Stimulated activated CD8-positive, alpha-beta memory T cell treated with anti-CD3 and anti-CD28 coated beads, Interleukin-15, amount 100 ng/mL, for 4 hours (primary cell): ENCODE measurements around the gene S100A11.
"Not testable (repeated sequence)": the region's sequence is repeated elsewhere in the genome, so short reads cannot be mapped to it uniquely, and the experiment has no call there.

ENCODE experiments used
- DNase-seq, 2 donors: peaks; one replicate each; pipeline ENCODE4 v3.0.0-alpha.2; 2020; ENCODE audit warnings: low read depth in 2 of 2

S100A11 gene

DNA sequence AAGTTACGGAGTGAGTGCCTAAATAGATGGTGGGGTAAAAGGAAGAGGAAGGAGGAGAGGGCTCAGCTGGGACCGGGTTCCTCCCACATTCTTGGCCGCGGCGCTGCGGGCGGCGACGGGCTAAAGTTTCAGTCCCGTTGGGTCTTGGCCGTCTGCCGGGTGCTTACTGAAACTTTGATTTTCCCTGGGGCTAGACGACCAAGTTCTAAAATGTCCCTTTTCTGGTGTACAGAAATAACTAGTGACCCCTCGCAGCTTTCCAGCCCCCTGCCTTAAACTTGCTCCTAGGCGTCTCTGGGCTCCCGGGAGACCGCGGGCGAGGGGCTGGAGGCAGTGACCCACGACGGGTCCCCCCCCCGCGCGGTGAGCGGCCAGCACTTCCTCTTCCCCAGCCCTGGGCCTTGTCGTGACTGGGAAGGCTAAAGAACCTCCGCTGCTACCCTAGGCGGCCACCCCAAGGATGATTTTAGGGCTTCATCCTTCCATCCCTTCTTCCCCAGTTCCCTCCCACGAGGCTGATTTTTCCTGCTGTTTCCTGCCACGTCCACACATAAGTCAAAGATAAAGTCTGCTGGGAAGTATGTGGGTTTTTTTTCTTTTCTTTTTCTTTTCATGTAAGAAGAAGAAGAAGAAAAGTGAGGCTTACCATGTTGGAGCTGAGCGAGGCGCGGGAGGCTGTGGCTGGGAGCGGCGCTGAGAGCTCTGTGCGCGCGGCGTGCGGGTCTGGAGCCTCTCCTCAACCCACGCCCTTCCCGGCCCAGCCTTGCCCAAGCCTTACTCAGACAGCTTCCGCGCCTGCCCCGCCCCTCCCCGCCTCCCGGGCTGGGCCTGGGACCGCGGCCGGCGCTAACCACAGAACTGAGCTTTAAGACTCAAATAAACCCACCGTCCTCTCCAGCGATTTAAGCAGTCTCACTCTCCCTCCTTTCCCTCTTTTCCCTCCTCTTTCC lies at the start of gene S100A11:
Gene S100A11 (minus strand): TSS at position 738 of the 950 bp plus-strand sequence. CDS start 89 bp downstream, at position 649.
- peak; percentile 41 to 52 for DNase-seq

DNA sequence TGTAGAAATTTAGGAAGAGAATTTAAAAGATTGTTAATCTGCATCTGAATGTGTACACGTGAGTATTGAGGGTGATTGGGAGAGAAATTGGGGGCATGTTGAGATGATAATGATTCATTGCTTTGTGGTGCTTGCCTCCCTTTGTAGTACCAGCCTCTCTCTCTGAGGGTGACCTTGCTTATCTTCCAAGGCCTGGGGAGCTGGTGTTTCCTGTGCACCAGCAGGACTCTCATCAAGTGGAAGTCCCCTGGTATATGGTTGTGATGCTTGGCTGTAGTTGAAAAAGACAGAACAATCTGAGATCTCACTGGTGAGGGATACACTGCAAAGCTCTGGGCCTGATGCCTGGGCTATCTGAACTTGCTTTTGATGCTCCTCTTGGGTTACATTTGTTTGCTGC lies 48.0 kb upstream of the S100A11 start:
- no peak for DNase-seq

- DNase-seq = not testable (repeated sequence)
These were observed 44.2 kb upstream of the S100A11 start for GRCh38 chr1:152081026-152081425.

DNA sequence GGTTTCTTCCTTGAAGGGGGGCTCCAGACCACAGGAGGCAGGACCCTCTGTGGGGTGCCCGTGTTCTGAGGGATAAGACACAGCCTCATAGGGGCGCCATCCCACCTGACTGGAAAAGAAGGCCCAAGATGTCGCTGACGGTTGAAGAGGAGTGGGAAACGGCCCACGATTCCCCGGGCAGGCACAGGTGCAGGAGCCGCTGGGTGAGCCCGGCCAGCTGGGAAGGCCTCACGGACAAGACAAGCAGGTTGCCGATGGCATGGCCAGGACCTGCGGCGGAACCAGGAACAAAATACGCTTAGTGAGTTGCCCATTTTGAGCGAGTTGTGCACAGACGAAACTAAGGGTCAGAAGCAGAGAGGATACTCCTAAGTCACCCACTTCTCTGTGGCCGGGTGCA lies 43.7 kb upstream of the S100A11 start:
- DNase-seq = not testable (repeated sequence)

- DNase-seq = no peak
These were observed 42.1 kb upstream of the S100A11 start for GRCh38 chr1:152078831-152079441.

DNA sequence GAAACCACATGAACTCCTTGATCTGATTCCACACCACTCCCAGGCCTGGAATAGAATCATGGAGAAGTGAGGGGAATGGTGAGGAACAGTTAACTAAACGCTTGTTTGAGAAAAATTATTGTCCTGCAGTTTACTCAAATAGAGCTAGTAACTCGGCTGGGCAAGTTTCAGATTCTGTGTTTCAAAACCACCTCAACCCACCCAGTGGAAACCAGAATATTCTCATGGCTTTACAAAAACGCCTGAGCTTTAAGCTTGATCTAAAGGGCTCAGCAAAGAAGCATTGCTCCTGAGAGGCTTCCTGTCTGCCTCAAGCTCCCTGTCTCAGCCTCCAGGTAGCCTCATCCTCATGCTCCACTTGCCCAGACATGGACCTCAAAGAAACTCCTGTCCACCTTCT lies 35.5 kb upstream of the S100A11 start:
- DNase-seq = no peak

DNA sequence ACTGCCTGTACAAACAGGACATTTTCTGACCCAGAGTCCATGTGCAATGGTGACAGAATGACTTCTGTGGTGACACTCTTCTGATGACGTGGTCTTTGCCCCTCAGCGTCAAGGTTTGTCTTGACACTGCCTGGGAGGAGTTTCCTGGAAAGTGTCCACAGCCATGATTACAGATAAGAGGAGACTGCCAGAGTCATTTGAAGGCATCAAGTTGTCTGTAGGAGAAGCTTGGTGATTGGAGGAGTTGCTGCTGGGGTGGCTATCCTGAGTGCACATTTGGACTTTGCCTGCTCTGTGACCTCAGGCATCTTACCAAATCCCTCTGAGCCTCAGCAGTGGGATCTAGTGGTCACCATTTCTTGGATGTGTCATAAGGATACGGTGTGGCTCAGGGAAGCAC lies 34.3 kb upstream of the S100A11 start:
- DNase-seq = no peak

DNA sequence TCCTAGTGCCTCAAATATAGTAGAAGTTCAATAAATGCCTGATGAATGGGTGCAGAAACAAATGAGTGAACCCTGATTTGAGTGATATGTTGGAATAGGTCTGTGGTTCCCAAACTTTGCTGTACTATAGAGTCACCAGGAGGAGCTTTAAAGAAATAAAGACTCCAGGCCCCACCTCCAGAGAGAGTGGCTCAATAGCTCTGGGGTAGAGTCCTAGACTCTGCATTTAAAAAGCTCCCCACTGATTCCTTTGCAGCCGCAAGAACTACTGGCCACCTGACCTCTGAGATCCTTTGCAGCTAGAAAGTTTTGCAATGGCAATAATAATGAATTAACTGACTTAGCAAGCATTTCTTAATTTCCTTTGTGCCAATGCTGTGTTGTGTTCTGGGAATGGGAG lies 31.1 kb upstream of the S100A11 start:
- no peak for DNase-seq

GRCh38 chr1:152067150-152067549 lies 30.3 kb upstream of the S100A11 start:
- no peak for DNase-seq

- no peak for DNase-seq
These were observed 25.1 kb upstream of the S100A11 start for GRCh38 chr1:152061952-152062351.

DNA sequence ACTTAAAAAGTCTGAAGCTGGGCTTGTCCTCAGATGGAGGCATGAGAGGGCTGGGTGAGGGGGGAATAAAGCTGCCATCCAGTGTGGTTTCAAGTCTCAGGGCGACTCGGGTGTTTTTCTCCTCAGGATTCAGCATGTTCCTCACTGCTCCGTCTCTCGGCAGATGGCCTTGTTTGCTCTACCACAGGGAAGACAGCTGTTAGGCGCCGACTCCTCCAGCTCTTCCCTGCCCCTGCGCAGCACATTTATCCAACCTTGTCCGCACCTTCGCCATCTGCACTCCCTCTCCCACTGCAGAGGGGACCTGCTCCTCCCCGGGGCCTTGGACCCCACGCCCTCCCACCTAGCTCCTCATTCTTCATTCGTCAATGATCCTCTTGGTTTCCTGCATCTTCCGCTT lies 16.6 kb upstream of the S100A11 start:
- no peak for DNase-seq

- DNase-seq = peak; percentile 43 to 64
These were observed 15.8 kb upstream of the S100A11 start for GRCh38 chr1:152052606-152053005.

GRCh38 chr1:152050886-152051675 lies 14.3 kb upstream of the S100A11 start:
- DNase-seq = no peak

- DNase-seq = no peak
These were observed 12.7 kb upstream of the S100A11 start for GRCh38 chr1:152049291-152050083.

DNA sequence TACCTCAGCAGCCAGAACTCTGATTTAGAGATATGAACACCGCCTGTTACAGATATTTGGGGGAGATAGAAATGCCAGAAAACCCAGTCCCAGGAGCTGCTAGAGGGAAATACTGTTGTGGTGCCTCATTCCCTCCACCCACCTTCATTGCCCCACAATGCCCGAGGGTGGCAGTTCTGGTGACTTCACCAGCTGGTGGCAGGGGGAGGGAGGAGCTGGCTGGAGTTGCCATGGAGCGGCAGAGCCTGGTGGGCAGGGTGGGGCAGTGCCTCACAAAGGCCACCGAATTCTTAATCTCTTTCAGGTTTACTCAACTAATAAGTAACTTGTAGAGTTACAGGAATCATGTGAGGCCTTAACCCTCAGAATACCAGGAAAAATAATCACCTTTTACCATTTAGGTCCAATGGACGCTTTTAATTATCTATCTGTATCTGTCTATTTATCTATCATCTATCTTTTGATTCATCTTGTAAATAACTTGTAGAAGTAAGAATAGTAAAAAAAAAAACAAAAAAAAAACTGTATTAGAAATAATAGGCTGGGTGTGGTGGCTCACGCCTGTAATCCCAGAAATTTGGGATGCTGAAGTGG lies 11.7 kb upstream of the S100A11 start:
- DNase-seq = peak; percentile 41 to 47

- DNase-seq = peak; percentile 67 to 76
These were observed 11.1 kb upstream of the S100A11 start for GRCh38 chr1:152047730-152048415.

GRCh38 chr1:152047413-152047729 lies 10.6 kb upstream of the S100A11 start:
- no peak for DNase-seq

DNA sequence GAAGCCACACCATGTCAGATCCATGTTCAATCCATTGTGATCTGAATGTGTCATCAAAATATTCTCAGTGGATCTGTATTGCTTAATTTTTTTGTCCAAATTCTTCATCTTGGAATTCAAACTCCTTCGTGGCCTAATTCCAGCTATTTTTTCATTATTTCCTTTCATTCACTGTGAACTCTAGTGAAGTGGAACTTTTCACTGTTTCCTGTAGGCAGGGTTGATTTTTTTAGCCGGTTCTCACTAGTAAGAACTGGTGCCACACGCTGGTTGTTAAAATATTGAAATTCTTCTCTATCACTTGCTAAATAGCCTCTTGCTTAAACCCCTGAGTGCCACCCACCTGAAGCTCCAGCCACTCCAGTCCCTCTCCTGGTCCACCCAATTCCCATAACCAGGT lies 7.6 kb upstream of the S100A11 start:
- DNase-seq = no peak

GRCh38 chr1:152043870-152044269 lies 7.1 kb upstream of the S100A11 start:
- DNase-seq = no peak

- DNase-seq = no peak
These were observed 5.2 kb upstream of the S100A11 start for GRCh38 chr1:152042030-152042429.

DNA sequence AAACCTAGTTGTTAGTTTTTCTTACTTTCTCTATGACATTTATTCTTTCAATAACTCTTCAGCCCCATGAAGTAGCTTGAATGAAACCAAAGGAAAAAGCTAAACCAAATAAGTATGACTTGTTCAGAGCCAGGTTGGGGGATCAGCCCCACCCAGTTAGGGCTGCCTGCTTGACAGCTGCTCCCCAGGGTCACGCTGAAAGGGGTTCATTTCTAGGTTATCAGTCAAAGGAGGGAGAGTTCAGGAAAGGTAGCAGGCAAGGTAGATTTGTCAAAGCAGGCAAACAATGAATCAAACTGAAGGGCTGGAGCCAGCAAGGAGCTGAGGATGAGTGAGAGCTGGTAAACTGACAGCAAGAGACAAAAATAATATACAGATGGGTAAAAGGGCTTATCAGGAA lies 3.1 kb upstream of the S100A11 start:
- DNase-seq = no peak
